ENCODE data around the gene IZUMO4. TPM values are rescaled to one million over a fixed set of nuclear protein-coding genes. Genes with fewer than 3 reads are reported as not detected.

IZUMO4 gene
- polyA plus RNA-seq, 1 donor from 2014 or later = 39.3 TPM

DNA sequence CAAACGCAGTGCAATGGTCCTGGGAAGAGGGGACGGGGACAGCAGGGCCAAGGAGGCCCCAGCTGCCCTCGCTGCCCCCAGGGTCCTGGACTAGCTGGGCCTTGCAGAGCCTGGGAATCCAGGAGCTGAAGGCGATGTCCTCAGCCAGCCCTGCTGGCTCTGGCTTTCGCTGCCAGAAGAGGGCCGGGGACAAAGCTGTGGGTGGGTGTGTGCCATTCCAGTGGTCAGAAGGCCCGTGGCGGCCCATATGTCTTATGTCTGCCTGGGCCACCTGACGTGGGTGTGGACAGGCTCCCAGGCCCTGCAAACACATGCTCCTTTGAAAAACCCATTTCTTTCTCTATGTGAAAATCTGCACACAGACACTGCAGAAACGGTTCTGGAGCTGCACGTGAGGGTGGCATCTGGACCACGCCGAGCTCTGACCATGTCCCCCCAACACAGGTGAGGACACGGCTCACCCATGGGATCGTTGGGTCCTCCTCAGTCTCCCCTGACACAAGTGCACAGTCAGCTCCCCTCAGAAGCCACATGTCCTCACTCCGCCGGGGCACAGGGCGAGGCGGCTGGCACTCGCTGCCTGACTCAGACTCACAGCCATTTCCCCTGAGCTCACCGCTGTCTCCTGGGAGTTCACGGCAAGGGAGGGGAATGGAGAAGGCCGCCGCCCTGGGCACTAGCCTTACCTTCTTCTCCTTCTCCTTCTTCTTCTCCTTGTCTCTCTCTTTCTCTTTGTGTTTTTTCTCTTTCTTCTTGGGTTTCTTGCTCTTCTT, 16.9 kb downstream of the IZUMO4 start:
- H3K27ac ChIP-seq (ENCODE audit: low read length) = no peak overlapping the region
- no peak overlapping the region for H2AFZ ChIP-seq (ENCODE audit: low read depth, low read length)
- H3K79me2 ChIP-seq (replicated peaks; ENCODE audit: insufficient read depth, low read length) = no peaks in the 10 kb centered on the region
- H3K9me2 ChIP-seq (ENCODE audit: insufficient read depth, low read length) = no peaks in the 10 kb centered on the region
- H3K36me3 ChIP-seq (ENCODE audit: insufficient read depth, low read length) = no peaks in the 10 kb centered on the region
- no peaks in the 10 kb centered on the region for H3K27me3 ChIP-seq (ENCODE audit: insufficient read depth, low read depth, low read length)
- no peak overlapping the region for H3K9ac ChIP-seq (ENCODE audit: low read length)
- H3K9me3 ChIP-seq (ENCODE audit: low read length) = no peaks in the 10 kb centered on the region
- H3K4me3 ChIP-seq (ENCODE audit: low read length) = no peak overlapping the region
- H3F3A ChIP-seq (ENCODE audit: insufficient read depth, low read length, poor library complexity, severe bottlenecking) = no peaks in the 10 kb centered on the region
- H4K20me1 ChIP-seq (ENCODE audit: insufficient read depth) = no peaks in the 10 kb centered on the region
- H3K4me2 ChIP-seq (ENCODE audit: low read length) = no peak overlapping the region
- no peak for TF ChIP-seq POLR2AphosphoS5 (IDR thresholded peaks at IDR 0.05)
- no peak for TF ChIP-seq EZH2 (IDR thresholded peaks at IDR 0.05; ENCODE audit: borderline replicate concordance, insufficient read depth, low read length, poor library complexity, severe bottlenecking)
- no peak for TF ChIP-seq MXI1 (conservative IDR thresholded peaks at IDR 0.05; ENCODE audit: poor library complexity, severe bottlenecking)
- TF ChIP-seq, protein P1, sequence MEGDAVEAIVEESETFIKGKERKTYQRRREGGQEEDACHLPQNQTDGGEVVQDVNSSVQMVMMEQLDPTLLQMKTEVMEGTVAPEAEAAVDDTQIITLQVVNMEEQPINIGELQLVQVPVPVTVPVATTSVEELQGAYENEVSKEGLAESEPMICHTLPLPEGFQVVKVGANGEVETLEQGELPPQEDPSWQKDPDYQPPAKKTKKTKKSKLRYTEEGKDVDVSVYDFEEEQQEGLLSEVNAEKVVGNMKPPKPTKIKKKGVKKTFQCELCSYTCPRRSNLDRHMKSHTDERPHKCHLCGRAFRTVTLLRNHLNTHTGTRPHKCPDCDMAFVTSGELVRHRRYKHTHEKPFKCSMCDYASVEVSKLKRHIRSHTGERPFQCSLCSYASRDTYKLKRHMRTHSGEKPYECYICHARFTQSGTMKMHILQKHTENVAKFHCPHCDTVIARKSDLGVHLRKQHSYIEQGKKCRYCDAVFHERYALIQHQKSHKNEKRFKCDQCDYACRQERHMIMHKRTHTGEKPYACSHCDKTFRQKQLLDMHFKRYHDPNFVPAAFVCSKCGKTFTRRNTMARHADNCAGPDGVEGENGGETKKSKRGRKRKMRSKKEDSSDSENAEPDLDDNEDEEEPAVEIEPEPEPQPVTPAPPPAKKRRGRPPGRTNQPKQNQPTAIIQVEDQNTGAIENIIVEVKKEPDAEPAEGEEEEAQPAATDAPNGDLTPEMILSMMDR (IDR thresholded peaks at IDR 0.05; ENCODE audit: poor library complexity, severe bottlenecking) = no peak
- no peak for TF ChIP-seq RAD21 (conservative IDR thresholded peaks at IDR 0.05)

DNA sequence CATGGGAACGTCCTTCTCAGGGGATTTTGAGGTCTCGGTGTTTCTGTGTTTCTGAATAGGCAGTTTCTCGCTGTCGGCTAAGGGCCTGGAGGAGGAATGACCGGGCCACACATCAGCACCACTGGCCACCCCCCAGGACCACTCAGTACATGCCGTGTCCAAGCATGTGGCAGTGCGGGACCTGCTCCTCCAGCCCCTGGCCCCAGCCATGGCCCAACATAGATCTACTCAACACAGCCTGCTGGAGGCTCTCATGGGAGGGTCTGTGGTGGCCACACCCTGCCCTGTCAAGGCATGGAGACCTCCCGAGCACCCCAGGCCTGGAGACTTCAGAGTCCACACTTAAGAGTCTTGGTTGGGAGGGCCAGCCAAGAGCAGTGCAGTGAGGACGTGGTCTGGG, 17.5 kb downstream of the IZUMO4 start:
- Histone ChIP-seq H3K27me3 (ENCODE audit: insufficient read depth, low read depth, low read length) (no peaks in the 10 kb centered on the region), H4K20me1 (ENCODE audit: insufficient read depth) (no peaks in the 10 kb centered on the region), H3F3A (ENCODE audit: insufficient read depth, low read length, poor library complexity, severe bottlenecking) (no peaks in the 10 kb centered on the region), H2AFZ (ENCODE audit: low read depth, low read length) (no peak overlapping the region), H3K9ac (ENCODE audit: low read length) (no peak overlapping the region), H3K9me3 (ENCODE audit: low read length) (no peaks in the 10 kb centered on the region), H3K36me3 (ENCODE audit: insufficient read depth, low read length) (no peaks in the 10 kb centered on the region), H3K79me2 (replicated peaks; ENCODE audit: insufficient read depth, low read length) (no peaks in the 10 kb centered on the region), H3K27ac (ENCODE audit: low read length) (no peak overlapping the region), H3K4me2 (ENCODE audit: low read length) (no peak overlapping the region), H3K4me3 (ENCODE audit: low read length) (no peak overlapping the region), H3K9me2 (ENCODE audit: insufficient read depth, low read length) (no peaks in the 10 kb centered on the region)
- no peak for TF ChIP-seq POLR2AphosphoS5 (IDR thresholded peaks at IDR 0.05)
- TF ChIP-seq, protein P1 (IDR thresholded peaks at IDR 0.05; ENCODE audit: poor library complexity, severe bottlenecking) = no peak

DNA sequence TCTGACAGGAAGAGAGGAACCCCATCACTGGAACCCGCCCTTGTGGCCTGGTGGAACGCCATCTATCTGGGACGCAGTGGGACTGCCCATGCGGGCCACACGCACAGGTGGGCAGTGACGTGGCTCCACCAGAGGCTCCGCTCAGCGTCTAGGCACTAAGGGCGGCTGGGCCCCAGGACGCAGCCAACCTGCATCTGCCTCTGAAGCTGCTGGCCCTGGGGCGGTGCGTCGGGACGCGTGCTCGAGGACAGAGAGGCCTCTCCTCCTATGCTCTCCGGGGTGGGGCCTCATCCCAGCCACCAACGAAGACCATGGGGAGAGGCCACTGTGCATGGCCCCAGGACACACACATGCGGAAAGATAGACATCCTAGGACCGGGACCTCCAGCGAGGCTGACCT, 18.1 kb downstream of the IZUMO4 start:
- Histone ChIP-seq H3K4me2 (ENCODE audit: low read length) (no peak overlapping the region), H2AFZ (ENCODE audit: low read depth, low read length) (no peak overlapping the region), H3K27me3 (ENCODE audit: insufficient read depth, low read depth, low read length) (no peaks in the 10 kb centered on the region), H3K36me3 (ENCODE audit: insufficient read depth, low read length) (no peaks in the 10 kb centered on the region), H4K20me1 (ENCODE audit: insufficient read depth) (no peaks in the 10 kb centered on the region), H3K9me2 (ENCODE audit: insufficient read depth, low read length) (no peaks in the 10 kb centered on the region), H3K4me3 (ENCODE audit: low read length) (no peak overlapping the region), H3K9me3 (ENCODE audit: low read length) (no peaks in the 10 kb centered on the region), H3K27ac (ENCODE audit: low read length) (no peak overlapping the region), H3F3A (ENCODE audit: insufficient read depth, low read length, poor library complexity, severe bottlenecking) (no peaks in the 10 kb centered on the region), H3K79me2 (replicated peaks; ENCODE audit: insufficient read depth, low read length) (no peaks in the 10 kb centered on the region), H3K9ac (ENCODE audit: low read length) (no peak overlapping the region)
- TF ChIP-seq TAF1 (IDR thresholded peaks at IDR 0.05; ENCODE audit: low read depth) = no peak
- no peak for TF ChIP-seq EZH2 (IDR thresholded peaks at IDR 0.05; ENCODE audit: borderline replicate concordance, insufficient read depth, low read length, poor library complexity, severe bottlenecking)
- TF ChIP-seq RAD21 (conservative IDR thresholded peaks at IDR 0.05) = no peak
- TF ChIP-seq, protein P1 (IDR thresholded peaks at IDR 0.05; ENCODE audit: poor library complexity, severe bottlenecking) = no peak
- TF ChIP-seq EP300 (conservative IDR thresholded peaks at IDR 0.05; ENCODE audit: poor library complexity, severe bottlenecking) = no peak
- TF ChIP-seq, protein P2, sequence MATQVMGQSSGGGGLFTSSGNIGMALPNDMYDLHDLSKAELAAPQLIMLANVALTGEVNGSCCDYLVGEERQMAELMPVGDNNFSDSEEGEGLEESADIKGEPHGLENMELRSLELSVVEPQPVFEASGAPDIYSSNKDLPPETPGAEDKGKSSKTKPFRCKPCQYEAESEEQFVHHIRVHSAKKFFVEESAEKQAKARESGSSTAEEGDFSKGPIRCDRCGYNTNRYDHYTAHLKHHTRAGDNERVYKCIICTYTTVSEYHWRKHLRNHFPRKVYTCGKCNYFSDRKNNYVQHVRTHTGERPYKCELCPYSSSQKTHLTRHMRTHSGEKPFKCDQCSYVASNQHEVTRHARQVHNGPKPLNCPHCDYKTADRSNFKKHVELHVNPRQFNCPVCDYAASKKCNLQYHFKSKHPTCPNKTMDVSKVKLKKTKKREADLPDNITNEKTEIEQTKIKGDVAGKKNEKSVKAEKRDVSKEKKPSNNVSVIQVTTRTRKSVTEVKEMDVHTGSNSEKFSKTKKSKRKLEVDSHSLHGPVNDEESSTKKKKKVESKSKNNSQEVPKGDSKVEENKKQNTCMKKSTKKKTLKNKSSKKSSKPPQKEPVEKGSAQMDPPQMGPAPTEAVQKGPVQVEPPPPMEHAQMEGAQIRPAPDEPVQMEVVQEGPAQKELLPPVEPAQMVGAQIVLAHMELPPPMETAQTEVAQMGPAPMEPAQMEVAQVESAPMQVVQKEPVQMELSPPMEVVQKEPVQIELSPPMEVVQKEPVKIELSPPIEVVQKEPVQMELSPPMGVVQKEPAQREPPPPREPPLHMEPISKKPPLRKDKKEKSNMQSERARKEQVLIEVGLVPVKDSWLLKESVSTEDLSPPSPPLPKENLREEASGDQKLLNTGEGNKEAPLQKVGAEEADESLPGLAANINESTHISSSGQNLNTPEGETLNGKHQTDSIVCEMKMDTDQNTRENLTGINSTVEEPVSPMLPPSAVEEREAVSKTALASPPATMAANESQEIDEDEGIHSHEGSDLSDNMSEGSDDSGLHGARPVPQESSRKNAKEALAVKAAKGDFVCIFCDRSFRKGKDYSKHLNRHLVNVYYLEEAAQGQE (IDR thresholded peaks at IDR 0.05; ENCODE audit: borderline replicate concordance) = no peak
- TF ChIP-seq SMC3 (conservative IDR thresholded peaks at IDR 0.05; ENCODE audit: poor library complexity) = no peak
- no peak for TF ChIP-seq MXI1 (conservative IDR thresholded peaks at IDR 0.05; ENCODE audit: poor library complexity, severe bottlenecking)
- no peak for TF ChIP-seq POLR2AphosphoS5 (IDR thresholded peaks at IDR 0.05)
